Measurements from ENCODE around the gene TRPV2. TPM values are rescaled to one million over a fixed set of nuclear protein-coding genes. Genes with fewer than 3 reads are reported as not detected.
"Not testable (repeated sequence)": the region's sequence is repeated elsewhere in the genome, so short reads cannot be mapped to it uniquely, and the experiment has no call there.

Gene TRPV2, protein sequence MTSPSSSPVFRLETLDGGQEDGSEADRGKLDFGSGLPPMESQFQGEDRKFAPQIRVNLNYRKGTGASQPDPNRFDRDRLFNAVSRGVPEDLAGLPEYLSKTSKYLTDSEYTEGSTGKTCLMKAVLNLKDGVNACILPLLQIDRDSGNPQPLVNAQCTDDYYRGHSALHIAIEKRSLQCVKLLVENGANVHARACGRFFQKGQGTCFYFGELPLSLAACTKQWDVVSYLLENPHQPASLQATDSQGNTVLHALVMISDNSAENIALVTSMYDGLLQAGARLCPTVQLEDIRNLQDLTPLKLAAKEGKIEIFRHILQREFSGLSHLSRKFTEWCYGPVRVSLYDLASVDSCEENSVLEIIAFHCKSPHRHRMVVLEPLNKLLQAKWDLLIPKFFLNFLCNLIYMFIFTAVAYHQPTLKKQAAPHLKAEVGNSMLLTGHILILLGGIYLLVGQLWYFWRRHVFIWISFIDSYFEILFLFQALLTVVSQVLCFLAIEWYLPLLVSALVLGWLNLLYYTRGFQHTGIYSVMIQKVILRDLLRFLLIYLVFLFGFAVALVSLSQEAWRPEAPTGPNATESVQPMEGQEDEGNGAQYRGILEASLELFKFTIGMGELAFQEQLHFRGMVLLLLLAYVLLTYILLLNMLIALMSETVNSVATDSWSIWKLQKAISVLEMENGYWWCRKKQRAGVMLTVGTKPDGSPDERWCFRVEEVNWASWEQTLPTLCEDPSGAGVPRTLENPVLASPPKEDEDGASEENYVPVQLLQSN
- 10 to 100 TPM; 24.7 to 34.0 (median 31.0) TPM for total RNA-seq

DNA sequence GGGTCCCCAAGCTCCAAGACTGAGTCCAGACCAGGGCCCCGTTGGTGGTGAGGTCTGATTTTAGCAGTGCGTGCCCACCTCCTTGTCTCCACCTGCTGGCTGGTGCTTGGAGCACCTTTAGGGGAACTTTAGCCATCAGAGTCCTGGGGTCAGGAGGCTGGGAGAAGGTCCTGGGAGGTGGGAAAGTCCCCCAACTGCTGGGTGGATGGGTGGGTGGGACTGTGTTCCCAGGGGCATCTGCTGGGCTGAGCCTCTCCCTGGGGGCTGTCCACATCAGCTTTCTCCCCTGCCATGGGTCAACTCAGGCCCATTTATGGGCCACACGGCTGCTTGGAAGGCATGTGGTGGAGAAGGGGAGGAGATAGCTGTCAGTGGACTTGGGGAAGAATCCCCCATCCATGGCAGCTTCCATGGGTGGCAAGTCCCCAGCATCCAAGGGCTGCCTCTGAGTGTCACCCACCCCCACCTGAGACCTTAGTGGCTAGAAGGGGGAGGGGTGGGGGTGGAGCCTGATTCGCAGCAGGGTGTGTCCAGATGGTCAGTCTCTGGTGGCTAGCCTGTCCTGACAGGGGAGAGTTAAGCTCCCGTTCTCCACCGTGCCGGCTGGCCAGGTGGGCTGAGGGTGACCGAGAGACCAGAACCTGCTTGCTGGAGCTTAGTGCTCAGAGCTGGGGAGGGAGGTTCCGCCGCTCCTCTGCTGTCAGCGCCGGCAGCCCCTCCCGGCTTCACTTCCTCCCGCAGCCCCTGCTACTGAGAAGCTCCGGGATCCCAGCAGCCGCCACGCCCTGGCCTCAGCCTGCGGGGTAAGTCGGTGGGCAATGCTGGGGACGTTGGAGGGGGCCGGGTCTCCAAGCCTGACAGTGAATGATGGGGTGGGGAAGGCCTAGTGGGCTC lies at the start of gene TRPV2:
TRPV2 (plus strand) TSS at position 541 of the 894 bp plus-strand sequence. CDS start 2,098 bp downstream, outside the sequence.
- H3K36me3 Mint-ChIP-seq (ENCODE audit: insufficient read depth) = peaks cover 11% of the 10 kb centered on the region
- ATAC-seq (peak; percentile 8 to 18), DNase-seq (peak; percentile 39)
- H3K4me3 Mint-ChIP-seq = peak within 1 kb of the TSS; percentile 99
- no peaks in the 10 kb centered on the region for H3K27me3 Mint-ChIP-seq (ENCODE audit: low read depth)
- H3K4me1 Mint-ChIP-seq (ENCODE audit: low read depth) = peaks cover 47% of the 10 kb centered on the region
- no peaks in the 10 kb centered on the region for H3K9me3 Mint-ChIP-seq

DNA sequence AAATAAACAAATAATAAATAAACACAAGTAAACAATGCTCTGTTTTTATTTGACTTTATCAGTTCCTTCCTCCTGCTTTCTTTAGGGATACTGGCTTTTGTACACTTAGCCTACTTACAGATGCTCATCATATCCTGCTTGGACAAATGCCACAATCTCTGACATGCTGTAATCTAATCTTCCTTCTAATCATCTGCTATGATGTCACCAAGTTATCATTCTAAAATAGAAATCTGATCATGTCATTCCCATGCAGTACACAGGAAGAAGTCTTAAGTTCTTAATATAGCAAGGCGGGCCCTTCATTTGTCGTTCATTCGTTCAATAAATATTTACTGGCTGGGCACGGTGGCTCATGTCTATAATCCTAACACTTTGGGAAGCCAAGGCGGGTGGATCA lies 43.6 kb upstream of the TRPV2 start:
- Mint-ChIP-seq H3K9me3 (no peaks in the 10 kb centered on the region), H3K4me3 (no peak overlapping the region), H3K36me3 (ENCODE audit: insufficient read depth) (no peaks in the 10 kb centered on the region), H3K4me1 (ENCODE audit: low read depth) (no peaks in the 10 kb centered on the region), H3K27me3 (ENCODE audit: low read depth) (no peaks in the 10 kb centered on the region)
- DNase-seq (no peak), ATAC-seq (no peak)

DNA sequence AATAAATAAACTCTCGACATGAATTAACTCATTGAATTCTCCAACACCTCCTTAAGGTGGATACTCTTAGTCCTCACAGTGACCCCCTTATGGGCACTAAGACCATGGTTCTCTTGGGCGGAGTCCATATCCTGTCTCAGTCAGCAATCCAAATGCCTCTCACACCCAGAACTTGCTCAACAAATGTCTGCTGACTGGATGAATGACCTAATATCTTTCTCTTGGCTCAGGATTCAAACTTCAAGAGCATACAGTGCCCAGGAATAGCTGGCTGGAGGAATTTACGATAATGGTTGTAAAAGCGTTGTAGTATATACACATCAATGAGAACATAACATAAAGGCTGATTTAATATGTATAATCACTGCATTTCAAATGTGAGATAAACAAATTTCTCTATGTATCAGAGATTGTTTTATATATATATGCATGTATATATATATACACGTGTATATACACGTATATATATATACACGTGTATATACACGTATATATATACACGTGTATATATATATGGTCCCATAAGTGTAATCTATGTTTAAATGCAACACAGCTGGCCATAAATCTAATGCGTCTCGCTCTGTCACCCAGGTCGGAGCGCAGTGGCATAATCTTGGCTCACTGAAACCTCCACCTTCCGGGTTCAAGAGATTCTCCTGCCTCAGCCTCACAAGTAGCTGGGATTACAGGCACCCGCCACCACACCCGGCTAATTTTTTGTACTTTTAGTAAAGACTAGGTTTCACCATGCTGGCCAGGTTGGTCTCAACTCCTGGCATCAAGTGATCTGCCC lies 41.0 kb upstream of the TRPV2 start:
- Mint-ChIP-seq H3K36me3 (ENCODE audit: insufficient read depth) (no peaks in the 10 kb centered on the region), H3K27me3 (ENCODE audit: low read depth) (no peaks in the 10 kb centered on the region), H3K4me3 (no peak overlapping the region), H3K9me3 (no peaks in the 10 kb centered on the region), H3K4me1 (ENCODE audit: low read depth) (no peaks in the 10 kb centered on the region)
- ATAC-seq = no peak
- no peak for DNase-seq

DNA sequence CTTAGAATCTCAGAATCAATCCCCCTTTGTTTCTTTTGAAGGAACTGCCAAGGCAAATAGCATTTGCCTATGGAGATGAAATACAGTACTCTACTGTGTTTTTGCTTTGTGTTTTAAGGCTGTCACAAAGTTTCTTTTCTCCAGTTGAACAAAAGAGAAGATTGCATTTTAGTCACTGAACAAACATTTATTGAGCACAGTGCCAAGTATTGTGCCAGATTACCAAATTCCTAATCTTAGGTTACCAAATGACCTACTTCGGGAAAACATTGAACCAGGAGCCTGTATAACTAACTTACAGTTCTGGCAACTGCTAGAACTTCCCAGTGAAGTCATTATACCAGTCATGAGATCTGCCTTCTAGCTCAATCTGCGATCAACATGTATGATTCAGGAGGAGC lies 37.4 kb upstream of the TRPV2 start:
- Mint-ChIP-seq H3K4me1 (ENCODE audit: low read depth) (peaks cover 17% of the 10 kb centered on the region), H3K36me3 (ENCODE audit: insufficient read depth) (peaks cover 14% of the 10 kb centered on the region), H3K27me3 (ENCODE audit: low read depth) (no peaks in the 10 kb centered on the region), H3K9me3 (no peaks in the 10 kb centered on the region), H3K4me3 (no peak overlapping the region)
- DNase-seq = no peak
- ATAC-seq = no peak

DNA sequence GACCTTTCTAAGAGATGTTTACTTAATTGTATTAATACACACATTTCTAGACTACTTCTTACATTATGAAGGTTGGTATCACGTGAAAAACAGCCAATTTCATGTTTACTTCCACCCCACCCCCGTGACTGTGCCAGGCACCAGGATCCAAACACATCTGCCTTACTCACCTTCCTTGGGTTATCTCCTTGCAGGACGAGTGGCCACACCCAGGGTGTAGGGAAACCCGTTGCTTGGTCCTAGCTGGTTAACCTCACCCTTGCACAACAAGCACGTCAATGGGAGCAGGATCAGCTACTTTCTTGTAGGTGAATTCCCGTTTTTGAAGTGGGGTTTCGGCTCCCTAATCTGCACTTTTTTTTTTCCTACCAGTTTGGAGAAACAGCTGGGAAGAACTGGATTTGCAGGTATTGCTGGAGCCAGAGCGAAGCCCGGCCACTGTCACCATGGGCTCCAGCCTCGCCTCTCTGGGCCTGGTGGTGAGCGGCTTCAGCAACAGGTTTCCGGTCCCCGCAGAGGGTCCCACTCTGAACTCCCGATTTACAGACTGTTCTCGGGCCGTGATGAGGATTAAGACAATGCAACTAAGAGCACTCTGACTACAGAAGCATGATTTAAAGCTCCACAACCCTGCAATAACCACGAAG lies 36.6 kb upstream of the TRPV2 start:
- Mint-ChIP-seq H3K27me3 (ENCODE audit: low read depth) (no peaks in the 10 kb centered on the region), H3K4me3 (peak overlapping the region; percentile 31), H3K4me1 (ENCODE audit: low read depth) (peaks cover 24% of the 10 kb centered on the region), H3K9me3 (no peaks in the 10 kb centered on the region), H3K36me3 (ENCODE audit: insufficient read depth) (peaks cover 21% of the 10 kb centered on the region)
- ATAC-seq = no peak
- no peak for DNase-seq

DNA sequence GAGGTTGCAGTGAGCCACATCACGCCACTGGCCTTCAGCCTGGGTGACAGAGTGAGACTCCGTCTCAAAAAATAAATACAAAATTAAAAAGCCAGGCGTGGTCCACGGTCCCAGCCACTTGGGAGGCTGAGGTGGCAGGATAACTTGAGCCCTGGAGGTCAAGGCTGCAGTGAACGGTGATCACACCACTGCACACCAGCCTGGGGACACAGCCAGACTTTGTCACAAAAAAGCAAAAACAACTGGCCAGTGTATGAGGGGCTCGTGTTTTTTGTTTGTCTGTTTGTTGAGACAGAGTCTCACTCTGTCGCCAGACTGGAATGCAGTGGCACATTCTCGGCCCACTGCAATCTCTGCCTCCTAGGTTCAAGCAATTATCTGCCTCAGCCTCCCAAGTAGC lies 35.7 kb upstream of the TRPV2 start:
- Mint-ChIP-seq H3K4me1 (ENCODE audit: low read depth) (peaks cover 33% of the 10 kb centered on the region), H3K4me3 (peak overlapping the region; percentile 31), H3K36me3 (ENCODE audit: insufficient read depth) (peaks cover 24% of the 10 kb centered on the region), H3K9me3 (no peaks in the 10 kb centered on the region), H3K27me3 (ENCODE audit: low read depth) (no peaks in the 10 kb centered on the region)
- DNase-seq (no peak), ATAC-seq (no peak)

DNA sequence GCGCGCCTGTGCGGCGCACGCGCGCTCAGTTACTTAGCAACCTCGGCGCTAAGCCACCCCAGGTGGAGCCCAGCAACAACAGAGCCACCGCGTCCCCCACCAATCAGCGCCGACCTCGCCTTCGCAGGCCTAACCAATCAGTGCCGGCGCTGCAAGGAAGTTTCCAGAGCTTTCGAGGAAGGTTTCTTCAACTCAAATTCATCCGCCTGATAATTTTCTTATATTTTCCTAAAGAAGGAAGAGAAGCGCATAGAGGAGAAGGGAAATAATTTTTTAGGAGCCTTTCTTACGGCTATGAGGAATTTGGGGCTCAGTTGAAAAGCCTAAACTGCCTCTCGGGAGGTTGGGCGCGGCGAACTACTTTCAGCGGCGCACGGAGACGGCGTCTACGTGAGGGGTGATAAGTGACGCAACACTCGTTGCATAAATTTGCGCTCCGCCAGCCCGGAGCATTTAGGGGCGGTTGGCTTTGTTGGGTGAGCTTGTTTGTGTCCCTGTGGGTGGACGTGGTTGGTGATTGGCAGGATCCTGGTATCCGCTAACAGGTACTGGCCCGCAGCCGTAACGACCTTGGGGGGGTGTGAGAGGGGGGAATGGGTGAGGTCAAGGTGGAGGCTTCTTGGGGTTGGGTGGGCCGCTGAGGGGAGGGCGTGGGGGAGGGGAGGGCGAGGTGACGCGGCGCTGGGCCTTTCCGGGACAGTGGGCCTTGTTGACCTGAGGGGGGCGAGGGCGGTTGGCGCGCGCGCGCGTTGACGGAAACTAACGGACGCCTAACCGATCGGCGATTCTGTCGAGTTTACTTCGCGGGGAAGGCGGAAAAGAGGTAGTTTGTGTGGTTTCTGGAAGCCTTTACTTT lies 34.5 kb upstream of the TRPV2 start, which contains the start of gene UBB:
UBB (plus strand) TSS at position 452 of the 856 bp plus-strand sequence. CDS start 817 bp downstream, outside the sequence.
- H3K4me3 Mint-ChIP-seq = peak within 1 kb of the TSS; percentile 90
- peaks cover 24% of the 10 kb centered on the region for H3K36me3 Mint-ChIP-seq (ENCODE audit: insufficient read depth)
- DNase-seq = peak; percentile 91
- no peaks in the 10 kb centered on the region for H3K9me3 Mint-ChIP-seq
- ATAC-seq = peak; percentile 94 to 96
- H3K4me1 Mint-ChIP-seq (ENCODE audit: low read depth) = peaks cover 36% of the 10 kb centered on the region
- no peaks in the 10 kb centered on the region for H3K27me3 Mint-ChIP-seq (ENCODE audit: low read depth)

DNA sequence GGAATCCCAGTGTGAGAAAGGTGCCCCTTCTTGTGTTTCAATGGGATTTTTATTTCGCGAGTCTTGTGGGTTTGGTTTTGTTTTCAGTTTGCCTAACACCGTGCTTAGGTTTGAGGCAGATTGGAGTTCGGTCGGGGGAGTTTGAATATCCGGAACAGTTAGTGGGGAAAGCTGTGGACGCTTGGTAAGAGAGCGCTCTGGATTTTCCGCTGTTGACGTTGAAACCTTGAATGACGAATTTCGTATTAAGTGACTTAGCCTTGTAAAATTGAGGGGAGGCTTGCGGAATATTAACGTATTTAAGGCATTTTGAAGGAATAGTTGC lies 33.9 kb upstream of the TRPV2 start:
- peaks cover 36% of the 10 kb centered on the region for H3K4me1 Mint-ChIP-seq (ENCODE audit: low read depth)
- peak overlapping the region; percentile 90 for H3K4me3 Mint-ChIP-seq
- peaks cover 24% of the 10 kb centered on the region for H3K36me3 Mint-ChIP-seq (ENCODE audit: insufficient read depth)
- DNase-seq (peak; percentile 23), ATAC-seq (peak; percentile 54 to 57)
- no peaks in the 10 kb centered on the region for H3K27me3 Mint-ChIP-seq (ENCODE audit: low read depth)
- H3K9me3 Mint-ChIP-seq = no peaks in the 10 kb centered on the region

DNA sequence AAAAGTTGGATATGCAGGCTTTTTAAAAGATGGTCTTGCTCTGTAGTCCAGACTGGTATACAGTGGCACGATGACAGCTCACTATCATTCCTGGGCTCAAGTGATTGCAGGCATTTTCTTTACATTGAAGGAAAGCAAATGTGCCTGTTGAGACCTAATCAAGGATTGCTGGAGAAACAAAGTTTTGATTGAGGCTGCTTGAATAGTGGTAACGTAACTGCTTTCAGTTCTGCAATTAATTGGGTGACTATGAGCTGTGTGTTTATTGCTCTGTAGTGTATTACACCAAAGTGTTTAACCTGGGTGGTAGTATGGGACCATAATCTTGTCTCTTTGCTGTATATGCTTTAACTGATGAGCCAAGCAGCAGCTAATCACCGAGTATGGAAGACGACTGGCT lies 32.2 kb upstream of the TRPV2 start:
- Mint-ChIP-seq H3K4me1 (ENCODE audit: low read depth) (peaks cover 43% of the 10 kb centered on the region), H3K27me3 (ENCODE audit: low read depth) (no peaks in the 10 kb centered on the region), H3K9me3 (no peaks in the 10 kb centered on the region), H3K4me3 (peak overlapping the region; percentile 90), H3K36me3 (ENCODE audit: insufficient read depth) (peaks cover 24% of the 10 kb centered on the region)
- ATAC-seq = no peak
- no peak for DNase-seq

DNA sequence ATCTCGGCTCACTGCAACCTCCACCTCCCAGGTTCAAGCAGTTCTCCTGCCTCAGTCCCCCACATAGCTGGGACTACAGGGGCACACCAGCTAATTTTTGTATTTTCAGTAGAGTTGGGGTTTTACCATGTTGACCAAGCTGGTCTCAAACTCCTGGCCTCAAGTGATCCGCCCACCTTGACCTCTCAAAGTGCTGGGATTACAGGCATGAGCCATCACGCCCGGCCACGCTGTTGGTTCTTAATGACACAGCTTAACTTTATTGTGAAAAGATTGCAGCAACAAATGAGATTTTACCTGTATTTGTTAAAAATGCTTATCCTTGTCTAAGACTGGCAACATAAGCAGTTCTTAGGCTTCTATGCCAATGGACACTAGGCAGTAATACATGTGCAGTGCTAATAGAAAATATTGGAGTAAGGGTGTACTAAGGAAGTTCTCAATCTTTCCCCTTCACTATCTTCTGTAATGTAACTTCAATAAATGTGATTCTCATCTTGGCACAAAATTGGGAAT lies 31.5 kb upstream of the TRPV2 start:
- Mint-ChIP-seq H3K4me1 (ENCODE audit: low read depth) (peaks cover 43% of the 10 kb centered on the region), H3K4me3 (peak overlapping the region; percentile 90), H3K36me3 (ENCODE audit: insufficient read depth) (peaks cover 24% of the 10 kb centered on the region), H3K9me3 (no peaks in the 10 kb centered on the region), H3K27me3 (ENCODE audit: low read depth) (no peaks in the 10 kb centered on the region)
- DNase-seq (no peak), ATAC-seq (no peak)

DNA sequence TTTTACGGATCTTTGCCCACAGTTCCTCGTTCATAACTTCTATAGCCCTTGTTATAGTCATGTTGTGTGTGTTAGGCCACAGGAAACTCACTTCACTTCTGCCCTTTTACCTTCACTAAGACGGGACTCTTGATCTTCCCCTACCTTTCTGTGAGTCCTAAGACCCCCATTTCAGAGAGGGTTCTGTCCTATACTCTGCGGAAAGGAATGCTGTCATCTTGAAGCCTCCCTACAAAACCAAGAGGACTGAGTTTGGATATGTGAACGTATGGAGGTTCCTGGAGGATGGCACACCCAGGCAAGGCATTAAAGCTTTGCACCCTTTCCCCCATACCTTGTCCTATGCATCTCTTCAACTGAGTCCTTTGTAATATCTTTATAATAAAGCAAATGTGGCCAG lies 30.8 kb upstream of the TRPV2 start:
- Mint-ChIP-seq H3K4me3 (peak overlapping the region; percentile 1), H3K4me1 (ENCODE audit: low read depth) (peaks cover 43% of the 10 kb centered on the region), H3K27me3 (ENCODE audit: low read depth) (no peaks in the 10 kb centered on the region), H3K9me3 (no peaks in the 10 kb centered on the region), H3K36me3 (ENCODE audit: insufficient read depth) (peaks cover 24% of the 10 kb centered on the region)
- DNase-seq (no peak), ATAC-seq (no peak)

DNA sequence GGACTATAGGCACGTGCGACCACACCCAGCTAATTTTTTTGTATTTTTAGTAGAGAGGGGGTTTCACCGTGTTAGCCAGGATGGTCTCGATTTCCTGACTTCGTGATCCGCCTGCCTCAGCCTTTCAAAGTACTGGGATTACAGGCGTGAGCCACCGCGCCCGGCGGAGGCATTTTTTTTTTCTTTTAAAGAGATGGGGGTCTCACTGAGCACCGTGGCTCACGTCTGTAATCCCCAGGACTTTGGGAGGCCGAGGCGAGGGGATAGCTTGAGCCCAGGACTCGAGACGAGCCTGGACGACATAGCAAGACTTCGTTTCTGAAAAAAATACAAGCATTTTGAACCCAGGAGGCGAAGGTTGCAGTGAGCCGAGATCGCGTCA lies 29.3 kb upstream of the TRPV2 start:
- peaks cover 41% of the 10 kb centered on the region for H3K4me1 Mint-ChIP-seq (ENCODE audit: low read depth)
- H3K9me3 Mint-ChIP-seq; DNase-seq; ATAC-seq; H3K27me3 Mint-ChIP-seq (ENCODE audit: low read depth): not testable (repeated sequence)
- H3K4me3 Mint-ChIP-seq = peak overlapping the region; percentile 86
- peaks cover 24% of the 10 kb centered on the region for H3K36me3 Mint-ChIP-seq (ENCODE audit: insufficient read depth)

All from activated T-cell treated with anti-CD3 and anti-CD28 coated beads, Interleukin-2, amount 50 U/mL, for 4 hours (primary cell).